Memory B cell (primary cell): Measurements from ENCODE around the gene CAMSAP2.
A peak's percentile ranks its signal among the peaks of the same experiment; 100 is the strongest.
"Not testable (repeated sequence)": the region's sequence is repeated elsewhere in the genome, so short reads cannot be mapped to it uniquely, and the experiment has no call there.

Experiments
- ATAC-seq: fragments of 150-1000 bp; cut with Tn5 transposase; 2 replicates; pipeline ENCODE4 v1.10.0; 2021; ENCODE audit warnings: low read depth, mild to moderate bottlenecking, moderate library complexity
- DNase-seq, 2 donors: peaks; one replicate each; pipeline ENCODE4 v3.0.0; 2022; ENCODE audit warnings: low spot score in 2 of 2
- H3K27ac Mint-ChIP-seq: one replicate; pipeline ENCODE4 v1.8.0; 2022; ENCODE audit warnings: mild to moderate bottlenecking, moderate library complexity, mixed read lengths
- H3K27me3 Mint-ChIP-seq: one replicate; pipeline ENCODE4 v1.8.0; 2022; ENCODE audit warnings: mixed read lengths
- H3K36me3 Mint-ChIP-seq: one replicate; pipeline ENCODE4 v1.8.0; 2022; ENCODE audit warnings: mild to moderate bottlenecking, mixed read lengths
- H3K4me1 Mint-ChIP-seq: one replicate; pipeline ENCODE4 v1.8.0; 2022; ENCODE audit warnings: mixed read lengths
- H3K4me3 Mint-ChIP-seq: one replicate; pipeline ENCODE4 v1.8.0; 2022; ENCODE audit warnings: mild to moderate bottlenecking, moderate library complexity, mixed read lengths
- H3K9me3 Mint-ChIP-seq: one replicate; pipeline ENCODE4 v1.8.0; 2022; ENCODE audit warnings: mixed read lengths

Gene CAMSAP2

DNA sequence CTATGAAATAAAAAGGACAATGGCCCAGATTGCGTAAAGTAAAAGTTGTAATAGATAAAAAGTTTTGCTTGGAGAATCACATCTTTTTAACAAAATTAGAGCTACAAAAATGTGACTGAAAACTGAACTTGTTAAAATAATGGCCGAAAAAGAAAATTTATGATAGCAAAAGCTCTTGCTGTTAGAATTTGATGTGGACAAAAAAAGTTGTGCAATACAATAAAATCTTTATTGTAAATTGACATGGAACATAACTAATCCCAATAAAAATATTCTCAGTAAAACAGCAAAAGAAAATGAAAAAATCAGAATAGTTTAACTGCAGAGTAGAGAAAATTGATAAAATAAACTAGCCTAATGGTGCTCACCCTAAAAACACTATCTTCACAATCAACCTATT, 11.4 kb upstream of the CAMSAP2 start:
- peaks cover 5% of the 10 kb centered on the region for H3K27me3 Mint-ChIP-seq
- ATAC-seq (no peak), DNase-seq (no peak)
- no peaks in the 10 kb centered on the region for H3K36me3 Mint-ChIP-seq
- H3K27ac Mint-ChIP-seq: no peak overlapping the region
- no peaks in the 10 kb centered on the region for H3K4me1 Mint-ChIP-seq
- H3K4me3 Mint-ChIP-seq: no peak overlapping the region
- H3K9me3 Mint-ChIP-seq: no peaks in the 10 kb centered on the region

DNA sequence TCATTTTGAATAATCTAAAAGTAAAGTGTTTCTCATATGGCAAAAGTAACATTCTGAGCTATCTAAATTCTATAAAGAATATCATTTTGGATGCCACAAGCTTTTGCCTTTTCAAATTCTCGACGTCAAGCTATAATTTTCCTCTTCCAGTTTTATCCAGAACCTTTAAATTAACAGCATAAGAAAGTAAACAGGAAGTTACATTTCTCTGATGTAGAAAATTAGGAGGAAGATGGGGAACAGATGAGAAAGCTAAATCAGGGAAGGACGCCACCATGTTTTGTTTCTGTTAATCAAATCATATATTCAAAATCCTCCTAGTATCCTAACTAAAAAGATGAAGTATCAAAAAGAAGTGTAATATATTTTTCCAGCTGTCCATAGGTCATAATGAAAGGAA, 8.8 kb upstream of the CAMSAP2 start:
- H3K27me3 Mint-ChIP-seq: peaks cover 7% of the 10 kb centered on the region
- no peaks in the 10 kb centered on the region for H3K9me3 Mint-ChIP-seq
- no peak overlapping the region for H3K4me3 Mint-ChIP-seq
- no peak overlapping the region for H3K27ac Mint-ChIP-seq
- no peak for DNase-seq
- H3K36me3 Mint-ChIP-seq: no peaks in the 10 kb centered on the region
- H3K4me1 Mint-ChIP-seq: no peaks in the 10 kb centered on the region
- no peak for ATAC-seq

DNA sequence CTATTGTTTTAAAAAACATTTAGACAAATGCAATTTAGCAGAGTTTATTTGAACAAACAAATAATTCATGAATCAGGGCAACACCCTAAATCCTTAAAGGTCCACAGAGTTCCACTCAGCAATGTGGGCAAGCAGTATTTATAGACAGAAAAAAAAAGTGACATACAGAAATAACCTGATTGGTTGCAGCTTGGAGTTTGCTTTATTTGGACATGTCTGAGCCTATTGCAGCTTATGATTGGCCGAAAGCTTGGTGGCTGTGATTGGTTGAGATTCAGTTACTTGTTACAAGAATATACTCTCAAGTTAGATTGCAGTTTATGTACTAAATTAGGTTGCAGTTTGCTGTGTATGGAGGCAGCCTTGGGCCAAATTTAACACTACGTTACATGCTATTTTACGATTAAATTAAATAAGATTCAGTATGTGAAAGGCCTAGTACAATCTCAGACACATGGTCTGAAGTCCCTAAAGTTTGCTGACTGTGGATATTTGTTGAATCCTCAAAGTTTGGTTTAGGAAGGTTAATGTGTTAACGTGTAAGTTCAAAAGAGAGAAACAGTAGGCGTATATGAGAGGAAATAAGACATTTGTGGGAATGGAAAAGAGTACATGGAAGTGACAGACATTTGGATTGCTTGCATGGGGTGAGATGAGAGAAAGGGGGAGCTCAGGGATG, 6.9 kb upstream of the CAMSAP2 start:
- Mint-ChIP-seq H3K4me3 (no peak overlapping the region), H3K36me3 (no peaks in the 10 kb centered on the region), H3K9me3 (no peaks in the 10 kb centered on the region), H3K4me1 (no peaks in the 10 kb centered on the region), H3K27ac (no peak overlapping the region), H3K27me3 (peaks cover 5% of the 10 kb centered on the region)
- ATAC-seq: no peak
- DNase-seq: no peak

DNA sequence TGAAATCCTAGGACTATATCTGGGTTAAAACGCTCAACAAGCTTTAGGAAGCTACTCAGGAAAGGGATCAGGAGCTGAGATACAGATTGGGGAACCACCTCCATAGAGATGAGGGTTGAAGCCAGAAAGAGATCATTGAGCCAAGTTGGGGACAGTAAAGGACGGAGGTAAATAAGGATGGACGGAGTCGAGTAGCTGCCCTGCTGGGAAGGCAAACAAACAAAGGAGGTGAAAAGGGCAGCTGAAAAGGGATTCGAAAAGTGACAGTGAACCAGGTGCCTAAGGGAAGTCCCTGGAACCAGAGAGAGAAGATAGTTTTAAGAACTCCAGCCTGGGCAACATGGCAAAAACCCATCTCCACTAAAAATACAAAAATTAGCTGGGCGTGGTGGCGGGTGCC, 6.3 kb upstream of the CAMSAP2 start:
- Mint-ChIP-seq H3K27ac (no peak overlapping the region), H3K36me3 (no peaks in the 10 kb centered on the region)

DNA sequence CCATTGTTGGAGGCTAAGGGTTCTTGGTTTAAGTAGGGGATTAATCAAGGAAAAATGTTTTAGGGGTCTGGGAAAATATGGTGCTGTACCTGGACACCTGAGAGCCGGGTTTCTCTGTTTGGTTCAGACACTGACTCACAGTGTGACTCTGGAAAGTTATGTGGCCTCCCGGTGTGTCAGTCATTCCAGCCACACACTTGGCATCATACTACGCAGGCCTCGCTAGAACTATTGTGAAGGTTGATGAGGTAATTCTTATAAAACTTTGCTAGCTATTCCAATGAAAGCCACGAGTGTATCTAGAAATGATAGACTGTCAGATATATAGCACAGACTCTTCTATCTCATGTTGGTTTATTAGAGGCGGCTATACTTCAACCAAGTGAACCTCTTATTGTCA, 4.8 kb upstream of the CAMSAP2 start:
- DNase-seq: no peak

More for the DNA sequence above, 6.3 kb upstream of the CAMSAP2 start:
- DNase-seq (no peak), ATAC-seq (no peak)
- H3K9me3 Mint-ChIP-seq: no peaks in the 10 kb centered on the region
- H3K4me1 Mint-ChIP-seq: no peaks in the 10 kb centered on the region
- peaks cover 5% of the 10 kb centered on the region for H3K27me3 Mint-ChIP-seq
- H3K4me3 Mint-ChIP-seq: no peak overlapping the region

DNA sequence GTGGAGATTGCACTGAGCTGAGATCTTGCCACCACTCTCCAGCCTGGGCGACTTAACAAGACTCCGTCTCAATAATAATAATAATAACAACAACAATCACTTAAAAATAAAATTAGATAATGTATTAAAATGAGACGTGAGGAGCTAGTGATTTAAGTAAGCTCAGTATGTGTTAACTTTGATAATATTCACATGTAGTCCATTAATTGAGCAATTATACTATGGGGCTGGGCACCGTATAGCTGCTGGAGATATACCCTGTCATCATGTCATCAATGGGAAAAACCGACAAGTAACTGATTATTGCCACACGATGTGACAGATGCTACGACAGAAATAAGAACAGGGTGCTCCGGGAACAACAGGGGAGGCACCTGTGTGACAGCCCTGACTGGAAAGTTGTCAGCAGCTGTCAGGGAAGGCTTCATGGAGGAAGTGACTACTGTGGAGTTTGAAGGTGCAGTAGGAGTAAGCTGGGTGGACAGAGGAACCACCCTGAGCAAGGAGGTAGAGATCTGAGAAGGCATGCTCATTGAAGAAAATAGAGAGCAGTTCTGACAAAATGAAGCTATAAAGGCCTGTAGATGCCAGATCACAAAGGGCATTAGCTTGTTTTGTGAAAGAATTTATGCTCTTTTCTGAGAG, 924 bp upstream of the CAMSAP2 start:
- Mint-ChIP-seq H3K36me3 (peaks cover 2% of the 10 kb centered on the region), H3K9me3 (no peaks in the 10 kb centered on the region), H3K27me3 (peaks cover 2% of the 10 kb centered on the region), H3K27ac (peak overlapping the region; percentile 86), H3K4me3 (peak overlapping the region; percentile 98), H3K4me1 (peaks cover 17% of the 10 kb centered on the region)
- ATAC-seq (no peak), DNase-seq (no peak)

More for the DNA sequence above, 4.8 kb upstream of the CAMSAP2 start:
- Mint-ChIP-seq H3K36me3 (peaks cover 2% of the 10 kb centered on the region), H3K9me3 (no peaks in the 10 kb centered on the region), H3K27ac (no peak overlapping the region), H3K27me3 (peaks cover 7% of the 10 kb centered on the region), H3K4me1 (peaks cover 9% of the 10 kb centered on the region), H3K4me3 (no peak overlapping the region)
- ATAC-seq: no peak

DNA sequence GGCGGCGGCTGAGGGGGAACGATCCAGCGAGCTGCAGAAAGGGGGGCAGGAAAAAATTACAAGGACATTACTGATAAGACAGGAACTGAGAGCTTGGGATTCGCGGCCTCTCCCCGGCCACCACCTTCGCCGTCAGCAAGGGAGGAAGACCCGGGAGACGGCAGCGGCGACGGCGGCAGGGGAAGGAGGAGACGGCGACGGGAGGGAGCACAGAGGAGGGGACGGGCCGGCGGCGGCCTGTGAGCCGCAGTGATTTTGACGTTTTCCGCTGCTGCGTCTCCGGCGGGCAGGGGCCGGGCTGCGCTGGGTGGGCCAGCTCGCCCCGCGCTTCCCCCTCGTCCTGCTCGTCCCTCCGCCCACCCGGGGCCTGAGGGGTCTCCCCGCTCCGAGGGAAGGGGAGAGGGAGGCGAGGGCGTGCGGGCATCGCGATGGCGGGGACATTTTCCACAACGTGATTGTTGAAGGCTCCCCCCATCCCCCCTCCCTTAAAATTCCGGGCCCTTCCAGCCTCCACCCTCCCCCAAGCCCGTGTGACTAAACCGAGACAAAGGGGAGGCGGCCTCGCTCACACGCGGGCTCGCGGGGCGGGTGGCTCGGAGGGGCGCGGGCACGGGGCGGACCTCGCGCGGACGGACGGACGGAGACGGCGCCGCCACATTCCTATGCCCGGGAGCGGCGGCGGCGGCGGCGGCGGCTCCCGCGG, 407 bp downstream of the CAMSAP2 start:
- H3K4me1 Mint-ChIP-seq: peaks cover 17% of the 10 kb centered on the region

DNA sequence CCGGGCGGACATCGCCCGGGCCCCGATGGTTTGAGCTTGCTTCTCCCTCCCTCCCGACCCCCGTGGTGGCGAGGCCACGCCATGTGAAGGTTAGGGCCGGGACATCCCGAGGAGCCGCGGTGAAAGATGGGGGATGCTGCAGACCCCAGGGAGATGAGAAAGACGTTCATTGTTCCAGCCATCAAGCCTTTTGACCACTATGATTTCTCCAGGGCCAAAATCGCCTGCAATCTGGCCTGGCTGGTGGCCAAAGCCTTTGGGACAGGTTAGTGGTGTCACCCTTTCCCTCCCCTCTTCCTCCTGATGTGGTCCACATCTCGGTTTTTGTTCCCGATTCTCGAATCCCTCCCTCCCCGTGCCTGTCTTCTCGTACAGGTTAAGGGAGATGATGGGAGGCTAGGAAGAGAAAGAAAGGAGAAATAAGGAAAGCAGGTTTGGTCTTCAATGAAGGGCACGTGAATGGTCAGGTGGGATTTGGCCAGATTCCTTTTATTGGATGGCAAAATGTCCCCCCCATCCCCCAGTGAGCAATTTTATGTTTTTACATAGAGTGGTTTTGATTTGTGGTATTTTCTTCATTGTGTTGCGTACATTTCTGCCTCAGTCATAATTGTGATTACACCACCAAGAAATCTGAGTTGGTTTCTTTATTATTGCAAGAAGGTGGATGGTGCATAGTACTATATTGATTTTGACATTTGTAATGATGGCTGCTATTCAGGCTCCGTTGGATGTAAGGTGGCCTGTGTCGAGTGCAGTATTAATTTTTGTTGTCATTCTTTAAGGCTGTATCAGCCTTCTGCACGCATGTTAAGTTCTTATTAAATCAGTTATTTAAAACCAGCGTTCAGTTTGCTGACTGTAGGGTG, 1.2 kb downstream of the CAMSAP2 start:
- no peak overlapping the region for H3K27ac Mint-ChIP-seq
- H3K4me3 Mint-ChIP-seq: peak overlapping the region; percentile 65
- no peaks in the 10 kb centered on the region for H3K9me3 Mint-ChIP-seq
- peaks cover 2% of the 10 kb centered on the region for H3K27me3 Mint-ChIP-seq
- H3K36me3 Mint-ChIP-seq: peaks cover 2% of the 10 kb centered on the region
- ATAC-seq (no peak), DNase-seq (no peak)
- peaks cover 17% of the 10 kb centered on the region for H3K4me1 Mint-ChIP-seq

More for the DNA sequence above, 407 bp downstream of the CAMSAP2 start:
- peak; percentile 21 to 37 for DNase-seq
- ATAC-seq: peak; percentile 70
- no peaks in the 10 kb centered on the region for H3K9me3 Mint-ChIP-seq
- peaks cover 2% of the 10 kb centered on the region for H3K36me3 Mint-ChIP-seq
- peaks cover 2% of the 10 kb centered on the region for H3K27me3 Mint-ChIP-seq
- peak overlapping the region; percentile 86 for H3K27ac Mint-ChIP-seq
- peak overlapping the region; percentile 98 for H3K4me3 Mint-ChIP-seq

DNA sequence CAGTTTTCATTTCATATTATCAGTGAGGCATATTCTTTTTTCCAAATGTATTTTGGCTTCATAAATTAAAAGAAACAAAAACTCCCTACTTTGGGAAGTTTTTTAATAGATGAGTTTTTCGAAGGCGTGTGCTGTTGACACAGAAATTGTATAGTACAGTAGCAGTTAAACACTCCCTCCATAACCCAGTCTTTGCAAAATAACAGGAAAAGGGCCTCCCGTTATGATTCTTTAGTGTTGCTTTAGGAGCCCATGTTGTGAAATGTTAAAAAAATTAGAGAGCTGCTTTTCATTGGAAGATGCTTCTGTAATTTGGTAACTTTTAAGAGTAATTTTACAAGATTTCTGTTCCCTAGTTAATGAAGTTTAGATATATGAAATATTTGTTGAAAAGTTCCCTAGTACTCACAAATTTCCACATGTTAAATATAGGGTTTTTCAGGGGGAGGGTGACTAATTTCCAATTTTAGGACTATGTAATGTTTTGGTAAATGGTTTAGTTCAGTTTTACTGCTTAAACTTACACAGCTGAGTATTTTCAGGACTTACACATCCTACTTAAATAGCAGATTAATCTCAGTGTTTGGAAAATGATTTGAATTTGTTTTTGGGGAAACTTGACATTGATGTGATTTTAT, 2.0 kb downstream of the CAMSAP2 start:
- DNase-seq: no peak
- Mint-ChIP-seq H3K27ac (no peak overlapping the region), H3K27me3 (peaks cover 2% of the 10 kb centered on the region), H3K36me3 (peaks cover 2% of the 10 kb centered on the region), H3K9me3 (no peaks in the 10 kb centered on the region), H3K4me3 (no peak overlapping the region), H3K4me1 (peaks cover 17% of the 10 kb centered on the region)
- no peak for ATAC-seq

DNA sequence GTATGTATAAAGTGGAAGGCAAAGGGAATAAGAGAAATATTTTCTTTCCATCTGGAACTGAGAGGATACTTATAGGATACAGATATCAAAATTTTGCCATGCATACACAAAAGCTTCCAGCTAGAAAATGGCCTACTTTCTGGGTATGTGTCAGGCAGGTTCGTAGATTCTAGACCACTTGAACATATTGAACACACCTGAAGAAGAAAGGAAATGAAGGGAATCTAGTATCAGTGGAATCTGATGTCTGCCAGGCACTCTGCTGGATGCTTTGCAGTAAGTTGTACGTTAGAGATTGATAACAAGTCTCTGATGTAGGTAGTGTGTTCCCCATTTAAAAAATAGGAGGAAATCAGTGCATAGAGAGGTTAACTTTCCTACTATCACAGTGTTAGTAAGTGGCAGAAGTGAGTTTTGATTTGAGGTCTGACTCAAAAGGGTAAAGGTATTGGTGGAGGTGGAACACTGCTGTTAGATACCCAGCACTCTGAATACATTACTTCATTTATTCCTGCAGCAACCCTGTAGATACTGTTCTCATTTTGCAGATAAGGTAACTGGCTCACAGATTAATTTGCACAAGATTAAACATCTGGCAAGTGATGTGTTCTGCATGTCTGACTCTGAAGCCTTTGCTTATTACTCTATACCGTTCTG, 3.0 kb downstream of the CAMSAP2 start:
- DNase-seq (no peak), ATAC-seq (no peak)
- H3K27me3 Mint-ChIP-seq: peaks cover 5% of the 10 kb centered on the region
- H3K9me3 Mint-ChIP-seq: no peaks in the 10 kb centered on the region
- H3K27ac Mint-ChIP-seq: no peak overlapping the region
- peaks cover 17% of the 10 kb centered on the region for H3K4me1 Mint-ChIP-seq
- no peak overlapping the region for H3K4me3 Mint-ChIP-seq
- peaks cover 2% of the 10 kb centered on the region for H3K36me3 Mint-ChIP-seq

DNA sequence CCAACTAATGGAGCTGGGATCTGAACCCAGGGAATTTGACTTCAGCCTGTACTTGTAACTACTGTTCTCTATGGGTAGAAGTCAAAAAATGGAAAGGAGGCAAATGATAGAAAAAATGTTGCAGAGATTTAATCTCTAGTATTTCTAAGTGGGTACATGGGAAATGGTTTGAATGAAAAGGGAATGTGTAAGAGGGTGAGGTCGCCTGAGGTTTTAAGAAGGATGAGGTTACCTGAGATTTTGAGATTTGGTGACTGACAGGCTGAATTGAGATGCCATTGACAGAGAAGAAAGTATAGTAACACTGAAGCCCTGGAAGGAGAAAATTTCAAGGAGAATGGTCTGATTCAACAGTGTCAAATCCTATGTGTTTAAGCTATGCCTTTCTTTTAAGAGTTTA, 5.5 kb downstream of the CAMSAP2 start:
- ATAC-seq (no peak), DNase-seq (no peak)
- Mint-ChIP-seq H3K27me3 (peaks cover 3% of the 10 kb centered on the region), H3K9me3 (no peaks in the 10 kb centered on the region), H3K27ac (no peak overlapping the region), H3K36me3 (no peaks in the 10 kb centered on the region), H3K4me1 (peaks cover 8% of the 10 kb centered on the region), H3K4me3 (no peak overlapping the region)

DNA sequence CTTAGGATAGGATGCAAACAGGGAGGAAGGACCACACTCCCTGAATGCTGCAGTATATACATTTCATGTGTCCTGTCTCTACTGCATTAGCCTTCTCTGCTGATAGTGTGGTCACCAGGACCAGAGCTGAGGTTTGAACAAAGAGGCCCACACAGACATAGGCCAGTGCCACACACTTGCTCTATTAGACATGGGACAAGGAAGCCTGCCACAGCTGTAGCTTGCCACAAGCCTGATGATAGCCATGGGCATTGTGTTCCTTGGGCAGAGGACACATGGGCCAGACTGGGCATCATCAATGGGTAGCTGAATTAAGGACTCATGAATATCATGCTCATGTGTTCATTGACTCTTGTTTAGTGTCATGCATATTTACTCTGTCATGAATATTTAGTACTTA, 10.4 kb downstream of the CAMSAP2 start:
- Mint-ChIP-seq H3K27ac (no peak overlapping the region), H3K9me3 (no peaks in the 10 kb centered on the region), H3K27me3 (peaks cover 7% of the 10 kb centered on the region), H3K36me3 (no peaks in the 10 kb centered on the region), H3K4me3 (no peak overlapping the region), H3K4me1 (peaks cover 5% of the 10 kb centered on the region)
- DNase-seq: no peak
- ATAC-seq: no peak

DNA sequence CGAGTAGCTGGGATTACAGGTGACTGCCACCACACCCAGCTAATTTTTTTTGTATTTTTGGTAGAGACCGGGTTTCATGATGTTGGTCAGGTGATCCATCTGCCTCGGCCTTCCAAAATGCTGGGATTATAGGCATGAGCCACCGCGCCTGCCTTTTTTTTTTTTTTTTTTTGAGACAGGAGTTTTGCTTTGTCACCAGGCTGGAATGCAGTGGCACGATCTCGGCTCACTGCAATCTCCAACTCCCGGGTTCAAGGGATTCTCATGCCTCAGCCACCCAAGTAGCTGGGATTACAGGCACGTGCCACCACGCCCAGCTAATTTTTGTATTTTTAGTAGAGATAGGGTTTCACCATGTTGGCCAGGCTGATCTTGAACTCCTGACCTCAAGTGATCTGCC, 12.1 kb downstream of the CAMSAP2 start:
- not testable (repeated sequence) for DNase-seq, H3K4me1 Mint-ChIP-seq, H3K4me3 Mint-ChIP-seq, ATAC-seq, H3K9me3 Mint-ChIP-seq, H3K27me3 Mint-ChIP-seq, H3K36me3 Mint-ChIP-seq, H3K27ac Mint-ChIP-seq
